ENCODE results near the gene TEP1. TPM values are rescaled to one million over a fixed set of nuclear protein-coding genes. Genes with fewer than 3 reads are reported as not detected.

Gene TEP1
- total RNA-seq: 24.6 TPM

- Histone ChIP-seq H3K27ac (peak within 1 kb of the TSS; percentile 90), H3K9me3 (no peaks in the 10 kb centered on the region), H3K4me3 (peak within 1 kb of the TSS; percentile 67 to 72), H3K36me3 (peaks cover 0 to 2% of the 10 kb centered on the region in 2 donors), H3K4me1 (peaks cover 26% of the 10 kb centered on the region), H3K27me3 (no peaks in the 10 kb centered on the region)
- no peak for TF ChIP-seq CTCF (IDR thresholded peaks at IDR 0.05)
- TF ChIP-seq POLR2AphosphoS5 (IDR thresholded peaks at IDR 0.05; ENCODE audit: insufficient read depth in 1 of 2, low read depth in 1 of 2): peak; percentile 80 to 97
- peak in 1 of 2 donors; percentile 27 for TF ChIP-seq POLR2A (IDR thresholded peaks at IDR 0.05)
- DNase-seq (ENCODE audit: extremely low spot score in 2 of 2): no peak
- intact Hi-C loops (cut with DNase I): loop anchor here (5.0 to 10.0 kb wide), 3 partner anchors 71 to 269 kb away; partner anchors contain the start of genes PARP2 and RNASE4
Observed at GRCh38 chr14:20412876-20413743, at the start of gene TEP1. Gene TEP1, minus strand, starts transcription at chr14:20413501. Its CDS starts 5,062 bp downstream, at chr14:20408439.

GRCh38 chr14:20461225-20462141, 48.2 kb upstream of the TEP1 start, which contains the start of gene PIP4P1:
Gene PIP4P1, minus strand, starts transcription at chr14:20461434. Its CDS starts 109 bp downstream, at chr14:20461325.
- intact Hi-C loops (cut with DNase I): loop anchor here (5.0 to 10.0 kb wide), 3 partner anchors 119 to 221 kb away; partner anchors contain the start of genes PARP2 and RNASE4
- TF ChIP-seq POLR2A (IDR thresholded peaks at IDR 0.05) (peak in 1 of 2 donors; percentile 90), POLR2AphosphoS5 (IDR thresholded peaks at IDR 0.05; ENCODE audit: insufficient read depth in 1 of 2, low read depth in 1 of 2) (peak; percentile 91 to 99), CTCF (IDR thresholded peaks at IDR 0.05) (peak in 1 of 3 experiments; percentile 16)
- peak; percentile 100 for DNase-seq (ENCODE audit: extremely low spot score in 2 of 2)
- no peaks in the 10 kb centered on the region for H3K27me3 ChIP-seq
- peak within 1 kb of the TSS; percentile 98 for H3K27ac ChIP-seq
- H3K9me3 ChIP-seq: no peaks in the 10 kb centered on the region
- peaks cover 0 to 39% of the 10 kb centered on the region in 2 donors for H3K36me3 ChIP-seq
- H3K4me3 ChIP-seq: peak within 1 kb of the TSS; percentile 88 to 98
- peaks cover 38% of the 10 kb centered on the region for H3K4me1 ChIP-seq

GRCh38 chr14:20460458-20461224, 47.3 kb upstream of the TEP1 start:
- no peak for DNase-seq (ENCODE audit: extremely low spot score in 2 of 2)
- Histone ChIP-seq H3K9me3 (no peaks in the 10 kb centered on the region), H3K4me3 (peak overlapping the region; percentile 88 to 98), H3K27me3 (no peaks in the 10 kb centered on the region), H3K4me1 (peaks cover 47% of the 10 kb centered on the region), H3K36me3 (peaks cover 0 to 41% of the 10 kb centered on the region in 2 donors), H3K27ac (peak overlapping the region; percentile 98)
- intact Hi-C loops (cut with DNase I): loop anchor here (5.0 to 10.0 kb wide), 3 partner anchors 118 to 222 kb away; partner anchors contain the start of genes PARP2 and RNASE4
- TF ChIP-seq POLR2AphosphoS5 (IDR thresholded peaks at IDR 0.05; ENCODE audit: insufficient read depth in 1 of 2, low read depth in 1 of 2) (no peak), CTCF (IDR thresholded peaks at IDR 0.05) (no peak), POLR2A (IDR thresholded peaks at IDR 0.05) (no peak)

- no peaks in the 10 kb centered on the region for H3K27me3 ChIP-seq
- H3K27ac ChIP-seq: no peak overlapping the region
- no peak for TF ChIP-seq POLR2A (IDR thresholded peaks at IDR 0.05)
- no peak for TF ChIP-seq POLR2AphosphoS5 (IDR thresholded peaks at IDR 0.05; ENCODE audit: insufficient read depth in 1 of 2, low read depth in 1 of 2)
- no peak for TF ChIP-seq CTCF (IDR thresholded peaks at IDR 0.05)
- peaks cover 0 to 41% of the 10 kb centered on the region in 2 donors for H3K36me3 ChIP-seq
- intact Hi-C loops (cut with DNase I): no loop called here
- H3K4me1 ChIP-seq: peaks cover 58% of the 10 kb centered on the region
- DNase-seq (ENCODE audit: extremely low spot score in 2 of 2): no peak
- no peak overlapping the region for H3K4me3 ChIP-seq
- no peaks in the 10 kb centered on the region for H3K9me3 ChIP-seq
Observed at GRCh38 chr14:20458031-20458789, 44.9 kb upstream of the TEP1 start.

Data from vagina (tissue), 2 donors.